Measurements from ENCODE around the gene SPSB1. TPM values are rescaled to one million over a fixed set of nuclear protein-coding genes. Genes with fewer than 3 reads are reported as not detected.
A peak's percentile ranks its signal among the peaks of the same experiment; 100 is the strongest.

SPSB1 gene
- total RNA-seq, 1 experiment from 2014 or later: 2.9 TPM

DNA sequence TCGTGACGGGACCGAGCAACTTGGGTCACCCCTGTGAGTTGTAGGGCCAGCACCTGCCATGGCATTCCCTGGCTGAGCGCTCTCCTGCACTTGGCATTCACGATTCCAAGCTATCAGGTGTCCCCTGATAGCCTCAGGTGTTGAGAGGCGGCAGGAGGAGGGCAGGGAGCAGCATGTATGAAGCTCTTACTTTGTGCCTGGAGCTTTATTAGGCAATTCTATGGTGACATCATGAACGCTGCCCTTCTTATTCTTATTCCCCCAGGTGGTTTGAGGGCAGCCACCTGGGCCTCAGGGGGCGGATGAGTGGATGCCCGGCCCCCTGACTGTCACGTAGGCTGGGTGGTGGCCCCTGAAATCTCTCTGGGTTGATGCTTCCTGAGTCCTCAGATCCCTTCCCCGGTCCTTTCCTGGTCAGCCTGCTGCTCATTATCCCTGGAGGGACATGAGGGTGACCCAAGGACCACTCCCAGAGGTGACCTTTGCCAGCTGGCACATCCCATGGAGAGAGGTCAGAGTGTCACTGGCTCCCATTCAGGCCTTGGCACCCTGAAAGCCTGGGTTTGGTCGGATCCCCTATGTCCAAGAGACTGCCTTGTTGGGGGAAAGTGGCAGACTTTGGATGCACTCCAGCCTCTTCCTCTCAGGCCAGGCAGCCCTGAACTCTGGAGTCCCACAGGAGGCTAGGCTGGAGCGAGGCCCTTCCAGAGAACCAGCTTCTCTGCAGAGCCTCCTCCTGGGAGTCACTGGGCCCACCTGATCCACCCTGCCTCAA is 51.9 kb downstream of the SPSB1 start:
- Histone ChIP-seq H3K4me1 (ENCODE audit: insufficient read depth, low read length) (no peaks in the 10 kb centered on the region), H3K4me2 (ENCODE audit: insufficient read depth, insufficient read length, low read length) (no peak overlapping the region), H3K23me2 (ENCODE audit: insufficient read length, low read depth, low read length, poor library complexity, severe bottlenecking) (no peaks in the 10 kb centered on the region), H3K79me1 (ENCODE audit: insufficient read depth, low read depth, low read length, poor library complexity, severe bottlenecking) (no peaks in the 10 kb centered on the region), H2BK12ac (ENCODE audit: insufficient read length, low read depth, low read length) (no peak overlapping the region), H3K27ac (ENCODE audit: insufficient read length, low read depth, low read length) (no peak overlapping the region), H2BK5ac (ENCODE audit: insufficient read length, low read length) (no peak overlapping the region), H2BK20ac (ENCODE audit: low read depth, low read length, poor library complexity, severe bottlenecking) (no peak overlapping the region), H3K56ac (ENCODE audit: insufficient read length, low read depth, low read length) (no peak overlapping the region), H4K5ac (ENCODE audit: insufficient read length, low read depth, low read length) (no peak overlapping the region), H3K14ac (ENCODE audit: insufficient read depth, low read length) (no peak overlapping the region; the same call in 1 of the 2 replicates), H3K23ac (ENCODE audit: insufficient read length, low read depth, low read length) (no peak overlapping the region), H2BK120ac (ENCODE audit: low read depth, low read length, poor library complexity, severe bottlenecking) (no peak overlapping the region), H3K9me3 (ENCODE audit: control insufficient read depth, low read depth, low read length) (no peaks in the 10 kb centered on the region), H3K79me2 (ENCODE audit: insufficient read depth, low read length) (no peaks in the 10 kb centered on the region), H4K91ac (ENCODE audit: insufficient read length, low read depth, low read length) (no peak overlapping the region), H2AK5ac (ENCODE audit: insufficient read length, low read length) (no peak overlapping the region), H3K18ac (ENCODE audit: insufficient read length, low read depth, low read length) (peak overlapping the region; percentile 31), H3T11ph (ENCODE audit: low read length) (no peak overlapping the region), H4K20me1 (ENCODE audit: control insufficient read depth, insufficient read depth, insufficient read length) (no peaks in the 10 kb centered on the region), H2AFZ (ENCODE audit: low read length) (no peak overlapping the region), H2BK15ac (ENCODE audit: low read depth, low read length) (no peak overlapping the region), H3K9ac (ENCODE audit: extremely low read depth, insufficient read length, low read length) (no peak overlapping the region), H3K27me3 (ENCODE audit: insufficient read depth, low read length) (no peaks in the 10 kb centered on the region), H3K4ac (ENCODE audit: low read depth, low read length) (no peak overlapping the region; the same call in 1 of the 2 replicates), H4K8ac (replicated peaks; ENCODE audit: insufficient read length, low read depth, low read length) (no peak overlapping the region)
- Mint-ChIP-seq H3K27ac (no peak overlapping the region), H3K9me3 (peaks cover 3 to 8% of the 10 kb centered on the region in 2 experiments; a peak in 2 of 5 replicates), H3K27me3 (ENCODE audit: low read depth) (no peaks in the 10 kb centered on the region; the same call in 1 of the 2 replicates), H3K4me3 (no peak overlapping the region), H3K4me1 (peaks cover 15 to 34% of the 10 kb centered on the region in 2 experiments), H3K36me3 (ENCODE audit: insufficient read depth in 1 of 3, low read depth in 3 of 3) (peaks cover 0 to 8% (median 0%) of the 10 kb centered on the region in 3 experiments; a peak in 2 of 7 replicates)
- TF ChIP-seq CTCF (conservative IDR thresholded peaks at IDR 0.05): no peak
- WGBS (ENCODE audit: extremely low coverage, insufficient read length, low lambda C conversion rate): no CpG with 5 or more reads among the region's 13 CpGs
- no peak for DNase-seq

All from H9 (cell line).